ENCODE measurements around the gene SPATA3.

Gene SPATA3

GRCh38 chr2:231050018-231050901, 54.3 kb downstream of the SPATA3 start:
- DNase-seq (ENCODE audit: low spot score), result no peak

GRCh38 chr2:231051116-231051515, 55.2 kb downstream of the SPATA3 start:
- no peak for DNase-seq (ENCODE audit: low spot score)

- DNase-seq (ENCODE audit: low spot score), result peak; percentile 87
Observed at GRCh38 chr2:231052494-231053451, 56.9 kb downstream of the SPATA3 start.

DNA sequence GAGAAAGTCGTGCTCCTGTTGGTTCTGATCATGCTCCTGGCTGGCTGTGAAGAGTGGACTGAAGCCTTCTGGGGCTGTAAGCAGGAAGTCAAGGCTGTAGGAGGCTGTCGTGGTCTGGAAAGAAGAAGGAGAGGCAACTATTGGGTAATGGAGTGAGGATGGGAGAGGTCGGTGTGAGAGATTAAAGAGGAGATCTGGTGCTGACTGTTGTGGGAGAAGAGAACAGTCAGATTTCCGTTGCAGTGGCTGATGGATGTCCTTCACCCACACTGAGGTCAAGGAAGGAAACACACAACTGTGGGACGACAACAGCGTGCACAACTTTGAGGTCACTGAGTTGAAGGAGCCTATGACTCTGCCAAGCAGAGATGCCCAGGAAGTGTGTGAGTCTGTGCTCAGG, 57.9 kb downstream of the SPATA3 start:
- DNase-seq (ENCODE audit: low spot score), result no peak

DNA sequence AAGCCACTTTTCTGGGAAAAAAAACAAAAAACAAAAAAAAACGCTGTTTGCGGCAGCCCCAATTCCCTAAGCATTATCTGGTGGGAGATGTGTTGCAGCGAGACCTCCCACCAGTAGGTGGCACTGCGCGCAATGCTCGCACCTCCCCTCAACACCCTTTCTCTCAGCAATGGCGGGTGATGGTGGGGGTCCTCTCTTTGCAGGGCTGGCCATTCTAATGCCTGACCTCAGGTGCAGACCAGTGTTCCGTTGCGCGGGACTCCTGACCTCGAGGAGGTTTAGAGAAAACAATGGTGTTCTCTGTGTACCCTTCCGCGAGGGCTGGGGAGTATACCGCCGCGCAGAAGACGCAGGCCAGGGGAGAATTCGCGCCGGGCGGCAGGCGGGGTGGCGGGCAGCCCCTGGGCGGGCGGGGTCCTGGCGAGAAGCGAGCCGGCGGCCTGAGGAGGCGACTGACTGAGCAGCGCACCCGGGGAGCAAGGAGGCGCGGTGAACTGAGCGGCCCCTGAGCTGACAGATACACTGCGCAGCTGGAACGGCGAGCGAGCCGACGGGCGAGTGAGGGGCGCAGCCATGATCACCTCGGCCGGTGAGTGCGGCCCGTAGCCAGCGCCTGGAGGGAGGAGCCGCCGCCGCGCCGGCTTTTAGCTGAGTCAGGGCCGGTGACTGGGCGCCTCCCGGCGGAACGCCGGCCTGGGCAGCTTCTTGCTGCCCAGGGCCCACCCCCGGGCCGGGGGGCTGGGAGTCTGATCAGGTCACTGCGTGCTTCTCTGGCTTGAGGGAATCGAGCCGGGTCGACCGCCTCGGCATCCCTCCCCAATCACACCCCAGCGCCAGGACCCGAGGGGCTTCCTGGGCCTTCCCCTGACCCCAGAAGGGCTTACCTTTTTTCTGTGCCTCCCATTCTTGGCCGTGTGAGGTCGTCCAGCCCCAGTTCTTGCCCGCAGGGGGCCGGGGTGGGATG, 60.8 kb downstream of the SPATA3 start, which contains the start of gene PSMD1:
Gene PSMD1 (plus strand): TSS at position 415 of the 964 bp plus-strand sequence. CDS start 159 bp downstream, at position 574.
- peak; percentile 97 for DNase-seq (ENCODE audit: low spot score)

GRCh38 chr2:231057590-231057989, 61.7 kb downstream of the SPATA3 start:
- DNase-seq (ENCODE audit: low spot score), result no peak

Measured in hepatic stellate cell (primary cell).